IMR-90 (cell line): ENCODE data around the gene ADGRG4. TPM values are rescaled to one million over a fixed set of nuclear protein-coding genes. Genes with fewer than 3 reads are reported as not detected.
"Not testable (repeated sequence)": the region's sequence is repeated elsewhere in the genome, so short reads cannot be mapped to it uniquely, and the experiment has no call there.

Experiments
- ATAC-seq: fragments of 200-7000 bp; cut with Tn5 transposase; 2 replicates; pipeline ENCODE4 v1.9.1; 2020; ENCODE audit warnings: low read depth, mild to moderate bottlenecking, moderate library complexity
- BruUV-seq: library from RNA; stranded (reverse); fragments of 400-500 nt; replicated peaks from 2 replicates; lab custom pipeline; 2021; lab: Mats Ljungman, UMichigan
- CTCF ChIA-PET: fragments of 300-600 bp; formaldehyde crosslinking; extraction: SDS; loops from one replicate; lab custom pipeline; 2021; ENCODE audit warnings: antibody characterized with exemption; lab: Yijun Ruan, JAX
- POLR2A ChIA-PET: fragments of 300-600 bp; sonication (Branson Sonifier 250); formaldehyde crosslinking; loops from one replicate; lab custom pipeline; 2022; ENCODE audit warnings: antibody characterized with exemption; ENCODE audit not compliant: unreplicated experiment; lab: Charles Lee
- DNase-seq: peaks from one replicate; pipeline ENCODE4 v3.0.0; 2013
- H2AFZ ChIP-seq: replicated peaks from 2 replicates; pipeline ENCODE3; 2013; ENCODE audit warnings: low read length, mild to moderate bottlenecking; ENCODE audit not compliant: poor library complexity
- H2AK5ac ChIP-seq: 2 replicates; pipeline ENCODE4 v1.6.1; 2013; ENCODE audit warnings: low read depth, low read length, inconsistent platforms
- H2AK9ac ChIP-seq: replicated peaks from 2 replicates; pipeline ENCODE3; 2013; ENCODE audit warnings: mild to moderate bottlenecking, low read depth, low read length, moderate library complexity; ENCODE audit not compliant: poor library complexity
- H2BK120ac ChIP-seq: 2 replicates; pipeline ENCODE4 v1.6.1; 2013; ENCODE audit warnings: low read depth, low read length, inconsistent platforms
- H2BK15ac ChIP-seq: 3 replicates; pipeline ENCODE4 v1.6.1; 2013; ENCODE audit warnings: low read depth, low read length, inconsistent platforms
- H2BK20ac ChIP-seq: 2 replicates; pipeline ENCODE4 v1.6.1; 2013; ENCODE audit warnings: low read depth, mild to moderate bottlenecking, inconsistent platforms, low read length, moderate library complexity
- H2BK5ac ChIP-seq: 2 replicates; pipeline ENCODE4 v1.6.1; 2013; ENCODE audit warnings: mild to moderate bottlenecking, low read depth, low read length, inconsistent platforms; ENCODE audit not compliant: poor library complexity, severe bottlenecking
- H3K14ac ChIP-seq: replicated peaks from 2 replicates; pipeline ENCODE4 v1.6.1; 2013; ENCODE audit warnings: low read depth, low read length, inconsistent platforms
- H3K18ac ChIP-seq: 2 replicates; pipeline ENCODE4 v1.6.1; 2013; ENCODE audit warnings: low read depth, low read length, control low read depth
- H3K23ac ChIP-seq: 2 replicates; pipeline ENCODE4 v1.6.1; 2013; ENCODE audit warnings: low read depth, low read length, inconsistent platforms
- H3K27ac ChIP-seq: 2 replicates; pipeline ENCODE4 v1.5.1; 2013; ENCODE audit warnings: mild to moderate bottlenecking, control low read depth, low read length; ENCODE audit not compliant: insufficient read depth
- H3K27me3 ChIP-seq: 2 replicates; pipeline ENCODE4 v1.6.1; 2013; ENCODE audit warnings: low read length; ENCODE audit not compliant: control insufficient read depth, insufficient read depth
- H3K36me3 ChIP-seq: 2 replicates; pipeline ENCODE4 v1.6.1; 2013; ENCODE audit warnings: low read length, mixed read lengths; ENCODE audit not compliant: control insufficient read depth, insufficient read depth
- H3K4ac ChIP-seq: 2 replicates; pipeline ENCODE4 v1.6.1; 2013; ENCODE audit warnings: low read depth, low read length, inconsistent platforms
- H3K4me1 ChIP-seq: 2 replicates; pipeline ENCODE4 v1.6.1; 2013; ENCODE audit warnings: low read length, mixed read lengths; ENCODE audit not compliant: control insufficient read depth, insufficient read depth
- H3K4me2 ChIP-seq: 2 replicates; pipeline ENCODE4 v1.6.1; 2013; ENCODE audit warnings: low read depth, mild to moderate bottlenecking, control low read depth, low read length, moderate library complexity
- H3K4me3 ChIP-seq: 2 replicates; pipeline ENCODE4 v1.5.1; 2013; ENCODE audit warnings: low read depth, mild to moderate bottlenecking, control low read depth, low read length, moderate library complexity; ENCODE audit not compliant: insufficient read depth
- H3K56ac ChIP-seq: 2 replicates; pipeline ENCODE4 v1.6.1; 2013; ENCODE audit warnings: low read length, inconsistent platforms; ENCODE audit not compliant: insufficient read depth; ENCODE audit errors: extremely low read depth
- H3K79me1 ChIP-seq, 2 experiments: 2 replicates each; pipeline ENCODE4 v1.6.1; 2013; ENCODE audit warnings: low read length in 2 of 2, inconsistent platforms in 1 of 2, low read depth in 1 of 2
- H3K9ac ChIP-seq: 2 replicates; pipeline ENCODE4 v1.6.1; 2013; ENCODE audit warnings: low read depth, low read length, control low read depth
- H3K9me1 ChIP-seq: 2 replicates; pipeline ENCODE4 v1.6.1; 2013; ENCODE audit warnings: low read length, inconsistent platforms; ENCODE audit not compliant: insufficient read depth
- H3K9me3 ChIP-seq: 2 replicates; pipeline ENCODE4 v1.6.1; 2013; ENCODE audit warnings: low read length; ENCODE audit not compliant: control insufficient read depth, insufficient read depth
- H4K20me1 ChIP-seq: 2 replicates; pipeline ENCODE4 v1.6.1; 2013; ENCODE audit warnings: low read length, inconsistent platforms; ENCODE audit not compliant: insufficient read depth
- H4K5ac ChIP-seq: 2 replicates; pipeline ENCODE4 v1.6.1; 2013; ENCODE audit warnings: mild to moderate bottlenecking, low read depth, low read length, control low read depth
- H4K8ac ChIP-seq, 2 experiments: 2 replicates each; pipeline ENCODE4 v1.6.1; 2013; ENCODE audit warnings: low read depth in 2 of 2, low read length in 2 of 2, control low read depth in 1 of 2, inconsistent platforms in 1 of 2
- H4K91ac ChIP-seq: 2 replicates; pipeline ENCODE4 v1.6.1; 2013; ENCODE audit warnings: low read depth, low read length, inconsistent platforms; ENCODE audit not compliant: insufficient read depth
- WGBS, 2 experiments: methylation state at CpG; one replicate each; pipeline versions ENCODE4 v1.1.5 to v1.1.7; 2013; ENCODE audit warnings: missing lambda C conversion rate in 2 of 2; ENCODE audit not compliant: insufficient read length in 1 of 2; ENCODE audit errors: extremely low coverage in 2 of 2; 5-methylcytosine and 5-hydroxymethylcytosine counted together
- dilution Hi-C: fragments of 300-500 bp; cut with HindIII; formaldehyde crosslinking; loops from one replicate; pipeline ENCODE4 v1.14.3; 2018; ENCODE audit warnings: low sequenced_read_pairs; ENCODE audit not compliant: unreplicated experiment
- in situ Hi-C: fragments of 300-500 bp; cut with MboI; formaldehyde crosslinking; loops from 3 replicates; pipeline ENCODE4 v1.14.3; 2019; ENCODE audit warnings: low sequenced_read_pairs, inconsistent platforms, mixed read lengths
- intact Hi-C: fragments of 100-400 bp; cut with micrococcal nuclease; formaldehyde crosslinking; loops from 2 replicates; pipeline ENCODE4 v1.10.0; 2022
- polyA plus RNA-seq, 3 experiments: library from polyadenylated mRNA; depleted of rRNA; stranded (reverse); fragments of >200 nt; gene quantifications; 2 replicates each; pipeline ENCODE4 v1.2.3, GENCODE V29; 2012; ENCODE audit warnings: low replicate concordance in 1 of 3
- total RNA-seq: library from RNA; depleted of rRNA; stranded (reverse); fragments of >200 nt; gene quantifications from 2 replicates; pipeline ENCODE4 v1.2.3, GENCODE V29; 2012

ADGRG4 gene
- total and polyA plus RNA-seq, 2 of the 4 experiments (the other 2 are of a cell fraction) = under 0.01 TPM; not detected in 1

DNA sequence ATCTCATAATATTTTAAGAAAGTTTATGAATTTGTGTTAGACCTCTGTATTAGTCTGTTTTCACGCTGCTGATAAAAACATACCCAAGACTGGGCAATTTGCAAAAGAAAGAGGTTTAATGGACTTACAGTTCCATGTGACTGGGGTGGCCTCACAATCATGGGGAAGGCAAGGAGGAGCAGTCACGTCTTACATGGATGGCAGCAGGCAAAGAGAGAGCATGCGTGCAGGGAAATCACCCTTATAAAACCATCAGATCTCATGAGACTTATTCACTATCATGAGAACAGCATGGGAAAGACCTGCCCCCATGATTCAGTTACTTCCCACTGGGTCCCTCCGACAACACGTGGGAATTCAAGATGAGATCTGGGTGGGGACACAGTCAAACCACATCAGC, 14.4 kb upstream of the ADGRG4 start:
- H3K36me3 ChIP-seq = not testable (repeated sequence)

More for the DNA sequence above, 14.4 kb upstream of the ADGRG4 start:
- H2AFZ ChIP-seq, H3K4me1 ChIP-seq, BruUV-seq, CTCF ChIA-PET, H4K20me1 ChIP-seq, H2BK20ac ChIP-seq, H2BK120ac ChIP-seq, H3K23ac ChIP-seq, H3K9me1 ChIP-seq, H4K91ac ChIP-seq, H3K79me1 ChIP-seq, in situ Hi-C loops, H4K8ac ChIP-seq, H2BK5ac ChIP-seq, H3K14ac ChIP-seq, H3K27me3 ChIP-seq, H3K4me3 ChIP-seq, H3K9me3 ChIP-seq, H3K4me2 ChIP-seq, H4K5ac ChIP-seq, H3K27ac ChIP-seq, H2BK15ac ChIP-seq, POLR2A ChIA-PET, dilution Hi-C loops, DNase-seq, ATAC-seq, H3K9ac ChIP-seq, intact Hi-C loops, H3K56ac ChIP-seq, H2AK5ac ChIP-seq, H3K4ac ChIP-seq, H2AK9ac ChIP-seq, H3K18ac ChIP-seq: not testable (repeated sequence)
- no CpG with 5 or more reads among the region's 5 CpGs for WGBS, 2 experiments
